GM12891 (cell line): ENCODE data around the gene PRDX1.
"Not testable (repeated sequence)": the region's sequence is repeated elsewhere in the genome, so short reads cannot be mapped to it uniquely, and the experiment has no call there.

Experiments
- DNase-seq: peaks from one replicate; pipeline ENCODE4 v3.0.0; 2011; ENCODE audit warnings: low spot score; ENCODE audit not compliant: insufficient read length
- FAIRE-seq: peaks from 2 replicates; lab custom pipeline; 2011; peaks lifted over from hg19 to GRCh38; lab: Jason Lieb, UNC
- PAX5 ChIP-seq: IDR thresholded peaks from 2 replicates; pipeline ENCODE4 v1.6.1; 2011; ENCODE audit warnings: low read length, moderate library complexity, mild to moderate bottlenecking; ENCODE audit not compliant: insufficient read depth, severe bottlenecking
- POLR2A ChIP-seq: IDR thresholded peaks from 2 replicates; pipeline ENCODE4 v1.6.1; 2011; ENCODE audit warnings: low read depth, low read length, control low read depth
- POLR2AphosphoS5 ChIP-seq: IDR thresholded peaks from 2 replicates; pipeline ENCODE4 v1.6.1; 2011; ENCODE audit warnings: low read depth, low read length, control low read depth
- POU2F2 ChIP-seq: IDR thresholded peaks from 2 replicates; pipeline ENCODE4 v1.6.1; 2011; ENCODE audit warnings: low read depth, mild to moderate bottlenecking, control low read depth, low read length, moderate library complexity
- SPI1 ChIP-seq: IDR thresholded peaks from 2 replicates; pipeline ENCODE4 v1.6.1; 2011; ENCODE audit warnings: low read depth, low read length, control low read depth
- TAF1 ChIP-seq: IDR thresholded peaks from 2 replicates; pipeline ENCODE4 v1.6.1; 2011; ENCODE audit warnings: low read depth, low read length, control low read depth

PRDX1 gene

GRCh38 chr1:45516465-45516864 lies 5.2 kb downstream of the PRDX1 start:
- FAIRE-seq (no peak), DNase-seq (no peak)
- TF ChIP-seq POLR2A (no peak), SPI1 (no peak), PAX5 (no peak), POLR2AphosphoS5 (no peak), POU2F2 (no peak), TAF1 (no peak)

DNA sequence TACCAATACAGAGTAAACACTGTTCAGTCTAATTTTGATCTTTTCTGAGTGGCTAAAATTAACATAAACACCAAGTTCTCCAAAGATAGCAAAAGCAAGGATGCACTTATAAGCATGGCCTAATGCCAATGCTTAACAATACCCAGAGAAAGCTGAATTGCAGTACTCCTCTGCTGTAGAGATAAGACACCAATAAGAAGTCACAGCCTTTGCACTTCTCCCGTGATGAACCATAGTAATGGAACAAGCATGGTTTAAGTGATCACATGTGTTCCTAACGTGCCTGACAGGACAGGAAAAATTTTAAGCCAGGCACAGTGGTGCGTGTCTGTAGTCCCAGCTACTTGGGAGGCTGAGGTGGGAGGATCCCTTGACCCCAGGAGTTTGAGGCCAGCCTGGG lies 5.6 kb downstream of the PRDX1 start:
- no peak for TF ChIP-seq TAF1
- no peak for TF ChIP-seq SPI1
- no peak for TF ChIP-seq POLR2AphosphoS5
- no peak for TF ChIP-seq POU2F2
- TF ChIP-seq POLR2A: no peak
- TF ChIP-seq PAX5: no peak
- DNase-seq (no peak), FAIRE-seq (no peak)

GRCh38 chr1:45513532-45514260 lies 8.0 kb downstream of the PRDX1 start:
- FAIRE-seq, DNase-seq: not testable (repeated sequence)

DNA sequence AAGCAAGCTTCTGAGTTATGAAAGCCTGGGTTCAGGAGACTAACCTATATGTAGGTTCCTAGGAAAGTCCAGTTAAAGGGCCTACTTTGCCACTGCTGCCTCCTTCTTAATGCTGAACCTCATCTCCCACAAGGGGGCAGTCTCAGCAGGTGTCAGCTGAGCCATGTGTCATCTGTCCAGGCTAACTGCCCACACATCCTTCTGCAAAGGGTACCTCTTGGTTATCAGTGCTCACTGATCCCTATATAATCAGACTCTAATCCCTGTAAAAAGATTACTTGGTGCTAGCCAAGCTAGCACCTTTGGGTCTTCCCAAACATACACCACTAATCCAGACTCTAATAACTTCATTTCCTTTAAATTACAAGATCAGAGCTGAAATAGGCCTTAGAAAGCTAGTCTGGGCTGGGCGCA lies 9.0 kb downstream of the PRDX1 start:
- FAIRE-seq (peak; percentile 89), DNase-seq (no peak)
- no peak for TF ChIP-seq TAF1
- TF ChIP-seq POU2F2: no peak
- no peak for TF ChIP-seq PAX5
- no peak for TF ChIP-seq POLR2AphosphoS5
- no peak for TF ChIP-seq SPI1
- TF ChIP-seq POLR2A: no peak

DNA sequence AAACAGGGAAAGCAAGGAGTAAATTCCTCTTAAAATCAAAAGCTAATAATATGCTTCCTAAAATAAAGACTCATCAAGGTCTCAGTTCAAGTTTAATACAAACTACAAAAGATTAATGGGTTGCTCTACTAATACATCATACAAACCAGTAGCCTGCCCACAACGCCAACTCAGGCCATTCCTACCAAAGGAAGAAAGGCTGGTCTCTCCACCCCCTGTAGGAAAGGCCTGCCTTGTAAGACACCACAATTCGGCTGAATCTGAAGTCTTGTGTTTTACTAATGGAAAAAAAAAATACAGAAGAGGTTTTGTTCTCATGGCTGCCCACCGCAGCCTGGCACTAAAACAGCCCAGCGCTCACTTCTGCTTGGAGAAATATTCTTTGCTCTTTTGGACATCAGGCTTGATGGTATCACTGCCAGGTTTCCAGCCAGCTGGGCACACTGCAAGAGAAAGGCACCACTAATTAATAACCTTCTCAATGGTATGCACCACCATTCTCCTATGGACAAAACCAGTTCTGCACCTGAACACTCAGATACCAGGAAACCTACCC lies 10.6 kb downstream of the PRDX1 start:
- no peak for FAIRE-seq
- no peak for DNase-seq
- TF ChIP-seq POLR2A: no peak
- TF ChIP-seq POLR2AphosphoS5: no peak
- no peak for TF ChIP-seq SPI1
- no peak for TF ChIP-seq TAF1
- no peak for TF ChIP-seq POU2F2

DNA sequence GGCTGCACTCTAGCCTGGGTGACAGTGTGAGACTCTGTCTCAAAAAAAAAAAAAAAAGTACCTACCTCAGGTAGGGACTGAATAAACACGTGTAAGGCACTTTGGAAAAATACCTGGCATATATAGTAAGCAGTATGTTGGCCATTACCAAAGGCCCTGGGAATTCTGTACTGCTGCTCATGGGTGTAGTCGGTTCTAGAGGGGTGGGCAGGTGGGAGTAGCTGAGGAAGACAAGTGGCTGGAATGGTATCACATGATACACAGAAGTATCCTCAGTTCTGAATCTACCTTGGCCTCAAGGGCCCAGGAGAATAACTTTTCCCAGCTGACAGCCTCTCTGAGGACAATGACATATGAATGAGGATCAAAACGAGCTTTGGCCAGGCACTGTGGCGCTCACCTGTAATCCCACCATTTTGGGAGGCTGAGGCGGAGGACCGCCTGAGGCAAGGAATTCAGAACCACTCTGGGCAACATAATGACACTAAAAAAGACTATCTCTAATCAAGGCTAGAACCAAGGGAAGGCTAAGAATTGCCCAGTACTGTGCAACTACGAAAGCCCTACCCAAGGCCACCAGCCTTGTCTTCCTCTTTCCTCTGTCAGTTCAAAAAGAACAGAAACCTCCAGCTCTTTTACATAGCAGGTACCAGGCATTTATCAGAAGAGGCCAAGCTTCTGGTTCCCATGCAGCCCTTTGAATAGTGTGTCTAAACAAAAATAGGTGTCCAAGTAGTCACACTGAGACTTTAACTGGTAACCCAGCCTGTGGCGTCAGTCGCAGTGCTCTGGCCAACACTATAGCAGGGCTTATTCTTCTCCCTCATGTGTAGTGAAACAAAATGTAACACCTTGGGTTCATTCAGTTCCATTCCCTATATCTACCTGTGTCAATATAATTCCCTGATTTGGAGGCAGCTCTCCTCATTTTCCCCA lies 11.4 kb downstream of the PRDX1 start:
- DNase-seq (no peak), FAIRE-seq (no peak)
- TF ChIP-seq POU2F2 (no peak), SPI1 (no peak), POLR2AphosphoS5 (no peak), PAX5 (no peak), POLR2A (no peak; the same call in 1 of the 2 replicates), TAF1 (no peak)

GRCh38 chr1:45508295-45509151 lies 13.2 kb downstream of the PRDX1 start:
- DNase-seq (no peak), FAIRE-seq (peak; percentile 52)
- TF ChIP-seq POLR2A (peak; percentile 68; the same call in 1 of the 2 replicates), POLR2AphosphoS5 (peak; percentile 88), TAF1 (no peak)

DNA sequence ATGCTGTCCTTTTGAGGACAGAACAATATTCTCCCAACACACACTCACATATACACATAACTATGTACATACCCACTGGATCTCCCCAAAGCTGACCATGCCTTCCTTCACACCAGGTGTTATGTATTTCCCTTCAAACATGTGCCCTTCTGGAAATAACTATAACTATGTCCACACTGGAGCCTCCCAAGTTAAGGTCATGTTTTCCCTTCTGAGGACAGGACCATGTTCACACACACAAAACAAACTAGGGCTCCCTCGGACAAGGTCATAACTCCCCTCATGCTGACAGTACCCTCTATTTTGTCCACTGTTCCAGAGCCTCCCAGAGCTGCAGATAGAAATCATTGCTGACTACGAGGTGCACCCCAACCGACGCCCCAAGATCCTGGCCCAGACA lies 13.8 kb downstream of the PRDX1 start:
- DNase-seq: no peak
- FAIRE-seq: no peak
- TF ChIP-seq TAF1 (no peak), PAX5 (no peak), POLR2A (no peak), POU2F2 (no peak; the same call in 1 of the 2 replicates), POLR2AphosphoS5 (no peak), SPI1 (no peak)

GRCh38 chr1:45507195-45507594 lies 14.5 kb downstream of the PRDX1 start:
- no peak for DNase-seq
- no peak for FAIRE-seq
- TF ChIP-seq TAF1 (no peak), POLR2A (no peak), PAX5 (no peak), POLR2AphosphoS5 (no peak), POU2F2 (no peak), SPI1 (no peak)
